HTERT RPE-1 (cell line): ENCODE data around the gene VASN.
"Not testable (repeated sequence)": the region's sequence is repeated elsewhere in the genome, so short reads cannot be mapped to it uniquely, and the experiment has no call there.

Experiments
- in situ Hi-C: fragments of 300-500 bp; cut with MboI; formaldehyde crosslinking; loops from 4 replicates; pipeline ENCODE4 v1.14.3; 2020; ENCODE audit warnings: low sequenced_read_pairs

Gene VASN

DNA sequence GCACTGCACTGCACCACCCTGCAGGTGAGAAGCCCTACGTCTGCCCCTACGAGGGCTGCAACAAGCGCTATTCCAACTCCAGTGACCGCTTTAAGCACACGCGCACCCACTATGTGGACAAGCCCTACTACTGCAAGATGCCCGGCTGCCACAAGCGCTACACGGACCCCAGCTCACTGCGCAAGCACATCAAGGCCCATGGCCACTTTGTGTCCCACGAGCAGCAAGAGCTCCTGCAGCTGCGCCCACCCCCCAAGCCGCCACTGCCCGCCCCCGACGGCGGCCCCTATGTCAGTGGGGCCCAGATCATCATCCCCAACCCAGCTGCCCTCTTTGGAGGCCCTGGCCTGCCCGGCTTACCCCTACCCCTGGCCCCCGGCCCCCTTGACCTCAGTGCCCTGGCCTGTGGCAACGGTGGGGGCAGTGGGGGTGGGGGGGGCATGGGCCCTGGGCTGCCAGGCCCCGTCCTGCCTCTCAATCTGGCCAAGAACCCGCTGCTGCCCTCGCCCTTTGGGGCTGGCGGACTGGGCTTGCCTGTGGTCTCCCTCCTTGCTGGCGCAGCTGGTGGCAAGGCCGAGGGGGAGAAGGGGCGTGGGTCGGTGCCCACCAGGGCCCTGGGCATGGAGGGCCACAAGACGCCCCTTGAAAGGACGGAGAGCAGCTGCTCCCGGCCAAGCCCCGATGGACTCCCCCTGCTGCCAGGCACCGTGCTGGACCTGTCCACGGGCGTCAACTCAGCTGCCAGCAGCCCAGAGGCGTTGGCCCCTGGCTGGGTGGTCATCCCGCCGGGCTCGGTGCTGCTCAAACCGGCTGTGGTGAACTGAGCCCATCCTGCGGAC is 34.7 kb upstream of the VASN start:
- in situ Hi-C loops = no loop called here

DNA sequence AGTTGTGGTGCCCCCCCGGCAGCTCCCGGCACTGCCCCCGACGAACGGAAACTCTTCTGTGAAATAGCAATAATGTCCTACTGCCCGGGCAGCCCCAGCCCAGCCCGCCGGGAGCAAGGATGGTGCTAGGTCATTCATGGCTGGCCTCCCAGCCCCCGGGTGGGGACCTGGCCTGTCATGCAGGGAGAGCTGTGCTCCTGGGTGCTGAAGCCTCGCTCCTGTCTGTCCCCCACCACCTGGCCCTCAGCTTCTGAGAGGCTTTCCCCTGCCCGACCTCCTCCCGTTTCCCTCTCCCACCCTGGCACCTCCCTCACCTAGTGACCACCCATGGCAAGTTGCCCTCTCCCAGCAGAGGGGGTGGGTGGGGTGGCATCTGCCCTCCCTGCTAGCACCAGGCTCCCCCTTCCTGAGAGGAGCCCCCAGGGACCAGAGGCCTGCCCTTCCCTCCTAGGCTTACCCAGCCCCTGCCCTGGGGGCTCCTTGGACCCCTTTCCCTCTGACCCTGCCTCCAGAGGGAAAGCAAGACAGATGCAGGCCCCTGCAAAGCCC is 34.0 kb upstream of the VASN start:
- in situ Hi-C loops = no loop called here

DNA sequence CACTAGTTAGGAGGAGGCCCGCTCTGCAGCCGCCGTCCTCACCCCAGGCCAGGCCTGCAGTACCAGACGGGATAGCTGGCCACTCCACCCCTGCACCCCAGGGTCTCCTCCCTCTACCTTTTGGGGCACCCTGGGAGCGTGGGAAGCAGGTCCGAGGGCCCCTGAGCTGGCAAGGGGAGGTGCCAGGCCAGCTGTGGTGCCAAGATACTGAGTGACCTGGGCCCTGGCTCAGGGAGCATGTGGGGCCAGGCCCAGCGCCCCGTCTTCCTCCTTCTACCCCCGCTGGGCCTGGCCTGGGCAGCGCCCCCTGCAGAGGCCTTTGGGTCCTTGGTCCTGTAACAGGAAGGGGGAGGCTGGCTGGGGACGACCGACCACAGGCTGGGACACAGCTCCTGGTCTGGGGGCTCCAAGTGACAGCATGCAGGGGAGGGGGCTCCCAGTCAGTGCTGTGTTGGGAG is 33.5 kb upstream of the VASN start:
- in situ Hi-C loops = no loop called here

DNA sequence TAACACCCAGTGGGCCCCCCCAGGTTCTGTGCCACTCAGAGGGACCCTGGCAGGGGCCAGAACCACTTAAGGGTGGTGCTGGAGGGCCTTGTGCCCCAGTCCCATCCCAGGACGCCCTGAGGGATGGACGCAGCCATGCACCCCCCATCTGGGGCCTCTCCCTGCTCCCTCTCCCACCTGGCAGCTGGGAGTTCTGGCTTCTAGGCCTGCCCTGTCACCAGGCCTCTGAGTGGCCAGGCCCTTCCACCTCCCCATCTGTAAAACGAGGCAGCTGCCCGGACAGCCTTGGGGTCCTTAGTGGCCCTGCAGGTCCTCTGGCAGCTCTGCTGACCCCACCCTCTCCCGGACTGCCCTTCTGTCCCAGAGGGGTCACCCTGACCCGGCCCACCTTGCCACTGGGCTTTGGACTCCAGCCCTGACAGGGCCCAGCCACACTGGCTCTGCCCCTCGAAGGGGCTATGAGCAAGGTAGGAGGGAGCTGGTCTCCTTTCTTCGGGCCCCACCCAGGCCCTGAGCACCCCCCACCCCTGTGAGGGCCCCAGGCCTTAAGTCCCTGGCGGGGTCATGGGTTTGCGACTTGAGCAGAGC is 32.8 kb upstream of the VASN start:
- in situ Hi-C loops = no loop called here

DNA sequence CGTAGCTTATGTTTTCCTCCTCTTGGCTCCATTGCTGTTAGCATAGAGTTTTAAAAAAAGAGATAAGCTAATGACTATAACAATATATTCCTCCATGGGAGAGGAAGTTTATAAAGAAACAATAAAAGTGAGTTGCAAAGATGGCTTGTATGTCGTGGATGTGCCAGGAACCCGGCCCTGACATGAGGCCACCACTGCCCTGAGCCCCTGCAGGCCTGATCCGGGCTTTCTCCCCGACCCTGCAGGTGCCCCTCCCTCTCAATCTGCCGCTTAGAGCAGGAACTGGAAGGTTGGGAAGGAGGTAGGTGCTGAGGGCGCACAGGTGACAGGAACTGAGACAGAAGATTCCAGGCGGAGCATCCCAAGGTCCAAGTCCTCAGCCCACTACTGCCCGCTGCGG is 32.2 kb upstream of the VASN start:
- in situ Hi-C loops = no loop called here

DNA sequence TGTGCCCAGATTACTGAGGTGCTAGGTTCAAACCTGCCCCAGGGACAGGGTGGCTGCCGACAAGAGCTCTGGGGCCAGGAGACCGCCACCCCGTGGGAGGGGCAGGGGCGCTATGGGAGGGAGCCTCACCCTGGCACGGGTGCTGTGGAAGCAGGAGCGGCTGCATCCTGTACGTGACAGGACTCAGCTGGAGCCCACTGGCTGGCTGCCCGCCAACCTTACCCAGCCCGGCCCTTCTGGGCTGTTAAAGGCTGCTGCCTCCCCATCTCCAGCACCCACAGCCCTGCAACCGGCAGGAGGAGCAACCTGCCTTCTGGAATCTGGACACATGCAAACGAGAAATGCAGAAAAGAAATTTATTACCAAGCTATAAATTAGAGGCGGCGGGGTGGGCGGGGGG is 31.7 kb upstream of the VASN start:
- in situ Hi-C loops = no loop called here

DNA sequence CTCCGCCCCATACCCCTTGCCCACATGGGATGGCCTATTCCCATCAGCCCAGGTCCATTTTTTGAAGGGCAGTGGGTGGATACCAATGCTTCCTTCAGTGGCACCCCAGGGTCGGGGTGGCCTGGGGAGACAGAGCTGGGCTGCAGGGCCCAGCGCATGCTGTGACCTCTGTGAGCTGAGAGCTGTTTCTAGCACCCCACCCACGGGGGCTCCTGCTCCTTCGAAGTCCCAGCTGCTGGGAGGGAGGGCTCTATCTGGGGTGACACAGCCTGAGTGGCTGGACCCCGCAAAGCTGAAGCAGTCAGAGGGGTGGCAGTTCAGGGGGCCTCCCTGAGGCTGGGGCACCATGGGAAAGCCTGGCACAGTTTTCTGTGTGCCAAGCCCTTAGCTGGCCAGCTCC is 31.2 kb upstream of the VASN start:
- in situ Hi-C loops = no loop called here

DNA sequence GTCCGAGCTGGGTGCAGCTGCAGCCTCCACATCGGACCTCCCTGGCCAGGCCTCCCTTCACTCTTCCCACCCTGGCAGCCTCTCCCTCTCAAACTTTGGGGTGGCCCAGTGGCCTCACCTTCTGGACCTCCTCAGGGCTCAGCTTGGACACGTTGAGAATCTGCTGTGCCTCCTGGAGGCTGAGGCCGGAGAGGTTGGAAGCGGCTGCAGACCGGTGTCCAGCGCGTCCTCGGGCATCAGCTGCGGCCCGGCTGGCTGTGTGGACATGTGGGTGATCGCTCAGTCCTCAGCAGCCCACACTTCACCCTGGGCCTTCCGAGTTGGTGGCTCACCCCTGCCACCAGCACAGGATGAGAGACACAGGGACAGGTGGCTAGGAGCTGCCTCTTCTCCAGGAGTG is 30.4 kb upstream of the VASN start:
- in situ Hi-C loops = no loop called here

DNA sequence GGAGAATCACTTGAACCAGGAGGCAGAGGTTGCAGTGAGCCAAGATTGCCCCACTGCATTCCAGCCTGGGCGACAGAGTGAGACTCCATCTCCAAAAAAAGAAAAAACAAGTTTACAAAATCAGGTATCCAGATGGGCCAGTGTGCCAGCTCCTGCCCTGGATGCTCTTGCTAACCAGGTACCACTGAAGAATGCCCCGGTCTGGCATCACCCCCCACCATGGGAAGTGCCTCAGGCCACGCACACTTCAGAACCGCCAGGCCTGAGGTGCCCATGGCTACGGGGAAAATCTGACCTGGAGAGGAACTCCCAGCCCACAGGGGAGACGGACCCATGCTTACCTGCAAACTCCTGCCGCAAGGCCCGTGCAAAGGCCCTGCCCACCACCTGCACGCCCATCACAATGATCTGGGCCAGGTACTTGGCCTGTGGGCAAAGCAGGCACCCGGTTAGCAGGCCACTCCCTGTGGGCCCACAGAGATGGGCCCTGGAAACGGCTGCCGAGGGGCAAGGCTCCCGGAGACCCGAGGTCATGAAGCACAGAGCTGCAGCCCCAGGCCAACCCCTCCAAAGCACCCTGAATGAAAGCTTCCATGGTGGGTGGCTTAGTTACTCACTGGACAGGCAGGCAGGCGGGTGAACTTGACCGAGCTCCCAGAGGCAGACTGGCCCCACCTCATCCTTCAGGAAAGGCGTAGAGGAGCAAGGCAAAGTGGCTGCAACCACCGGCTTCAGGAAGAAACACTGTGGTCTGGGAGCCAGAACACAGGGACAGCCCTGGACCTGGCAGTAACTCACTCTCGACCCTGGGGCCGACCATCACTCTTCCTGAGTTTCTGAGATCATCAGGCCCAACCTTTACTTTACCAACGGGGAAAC is 28.5 kb upstream of the VASN start:
- in situ Hi-C loops = no loop called here

DNA sequence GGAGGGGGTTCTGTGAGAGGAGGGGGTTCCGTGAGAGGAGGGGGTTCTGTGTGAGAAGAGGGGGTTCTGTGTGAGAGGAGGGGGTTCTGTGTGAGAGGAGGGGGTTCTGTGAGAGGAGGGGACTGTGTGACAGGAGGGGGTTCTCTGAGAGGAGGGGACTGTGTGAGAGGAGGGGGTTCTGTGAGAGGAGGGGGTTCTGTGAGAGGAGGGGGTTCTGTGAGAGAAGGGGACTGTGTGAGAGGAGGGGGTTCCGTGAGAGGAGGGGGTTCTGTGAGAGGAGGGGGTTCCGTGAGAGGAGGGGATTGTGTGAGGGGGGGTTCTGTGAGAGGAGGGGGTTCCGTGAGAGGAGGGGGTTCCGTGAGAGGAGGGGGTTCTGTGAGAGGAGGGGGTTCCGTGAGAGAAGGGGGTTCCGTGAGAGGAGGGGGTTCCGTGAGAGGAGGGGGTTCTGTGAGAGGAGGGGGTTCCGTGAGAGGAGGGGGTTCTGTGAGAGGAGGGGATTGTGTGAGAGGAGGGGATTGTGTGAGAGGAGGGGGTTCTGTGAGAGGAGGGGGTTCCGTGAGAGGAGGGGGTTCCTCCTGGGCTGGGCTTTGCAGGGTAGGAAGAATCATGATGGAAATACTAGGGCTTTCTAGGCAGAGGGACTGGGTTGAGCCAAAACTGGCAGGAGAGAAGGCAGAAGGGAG is 27.2 kb upstream of the VASN start:
- in situ Hi-C loops = not testable (repeated sequence)

DNA sequence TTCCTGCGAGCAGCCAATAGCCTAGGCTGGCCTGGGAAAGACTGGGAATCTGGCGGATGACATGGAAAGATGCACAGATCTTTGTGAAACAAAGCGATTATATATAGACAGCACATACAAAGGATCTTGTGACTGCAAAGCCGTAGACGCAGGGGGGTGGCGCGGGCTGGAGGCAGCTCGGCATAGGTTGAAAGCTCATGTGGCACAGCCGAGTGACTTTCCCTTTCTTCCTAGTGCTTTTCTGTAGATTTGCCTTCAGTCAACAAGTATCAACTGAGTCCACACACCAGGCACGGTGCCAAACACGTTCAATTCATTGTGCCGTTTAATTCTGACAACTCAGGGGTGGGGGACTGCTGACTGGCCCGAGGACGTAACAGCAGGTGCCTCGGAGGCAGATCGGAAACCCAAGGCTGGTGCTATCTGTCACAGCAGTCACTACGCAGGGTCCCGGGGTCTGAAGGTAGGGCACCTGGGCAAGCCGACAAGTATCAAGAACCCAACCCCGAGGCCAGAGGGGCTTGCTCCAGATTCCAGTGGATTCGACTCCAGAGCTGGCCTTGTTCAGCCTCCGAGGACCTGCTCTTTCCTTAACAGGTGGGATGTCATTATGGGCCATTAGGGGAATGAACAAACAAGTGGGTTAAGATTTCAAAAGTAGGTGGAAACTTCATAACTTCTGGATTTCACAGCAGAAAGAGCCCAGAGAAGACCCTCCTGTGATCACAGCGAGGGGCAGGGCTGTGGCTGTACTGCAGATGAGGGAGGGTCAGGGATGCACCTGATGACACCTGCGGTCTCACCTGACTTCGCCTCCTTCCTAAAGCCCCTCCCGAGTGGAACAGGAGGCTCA is 26.4 kb upstream of the VASN start:
- in situ Hi-C loops = no loop called here

DNA sequence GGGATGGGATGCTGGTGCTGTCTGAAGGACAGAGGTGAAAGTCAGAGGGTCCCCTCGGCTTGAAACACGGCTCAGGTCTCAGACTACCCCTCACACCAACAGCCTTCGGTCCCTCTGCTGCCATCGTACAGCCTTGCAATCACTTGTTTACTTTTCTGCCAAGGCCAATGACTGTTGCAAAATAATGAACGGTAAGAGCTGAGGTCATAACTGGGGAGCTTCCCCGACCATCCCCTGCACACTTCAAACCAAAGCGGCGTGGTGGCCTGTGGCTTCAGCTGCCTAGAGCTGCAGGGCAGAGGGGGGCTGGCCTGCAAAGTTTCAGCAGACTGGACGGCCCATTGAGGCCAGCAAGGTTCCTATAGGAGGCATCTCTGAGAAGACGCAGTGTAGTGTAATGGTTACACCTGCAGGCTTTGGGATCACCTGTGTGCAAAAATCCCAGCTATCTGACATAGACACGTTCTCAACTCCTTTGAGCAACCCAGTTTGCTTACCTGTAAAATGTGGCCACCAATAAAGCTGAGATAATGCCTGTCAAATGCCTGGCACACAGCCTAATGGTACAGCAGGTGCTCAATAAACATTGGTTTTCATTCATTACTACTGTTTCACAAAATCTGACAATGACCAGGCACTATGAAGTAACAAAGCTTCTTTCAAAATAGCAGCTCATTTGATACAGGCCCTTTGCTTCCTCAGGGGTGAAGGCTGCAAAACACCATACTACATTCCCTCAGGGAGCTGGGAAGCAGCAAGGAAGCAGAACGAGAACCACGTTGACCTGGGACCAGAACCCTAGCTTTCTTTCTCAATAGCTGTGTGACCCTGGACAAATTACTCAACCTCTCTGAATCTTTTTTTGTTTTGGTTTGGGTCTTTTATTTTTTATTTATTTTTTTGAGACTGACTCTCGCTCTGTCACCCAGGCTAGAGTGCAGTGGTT is 25.5 kb upstream of the VASN start:
- in situ Hi-C loops = no loop called here

DNA sequence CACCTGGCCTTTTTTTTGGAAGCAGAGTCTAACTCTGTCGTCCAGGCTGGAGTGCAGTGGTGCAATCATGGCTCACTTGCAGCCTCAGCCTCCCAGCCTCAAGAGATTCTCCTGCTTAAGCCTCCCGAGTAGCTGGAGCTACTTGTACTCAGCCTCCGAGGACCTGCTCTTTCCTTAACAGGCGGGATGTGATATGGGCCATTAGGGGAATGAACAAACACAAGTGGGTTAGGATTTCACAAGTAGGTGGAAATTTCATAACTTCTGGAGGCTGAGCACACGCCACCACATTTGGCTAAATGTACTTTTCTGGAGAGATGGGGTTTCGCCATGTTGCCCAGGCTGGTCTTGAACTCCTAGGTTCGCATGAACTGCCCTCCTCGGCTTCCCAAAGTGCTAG is 24.6 kb upstream of the VASN start:
- in situ Hi-C loops = no loop called here

DNA sequence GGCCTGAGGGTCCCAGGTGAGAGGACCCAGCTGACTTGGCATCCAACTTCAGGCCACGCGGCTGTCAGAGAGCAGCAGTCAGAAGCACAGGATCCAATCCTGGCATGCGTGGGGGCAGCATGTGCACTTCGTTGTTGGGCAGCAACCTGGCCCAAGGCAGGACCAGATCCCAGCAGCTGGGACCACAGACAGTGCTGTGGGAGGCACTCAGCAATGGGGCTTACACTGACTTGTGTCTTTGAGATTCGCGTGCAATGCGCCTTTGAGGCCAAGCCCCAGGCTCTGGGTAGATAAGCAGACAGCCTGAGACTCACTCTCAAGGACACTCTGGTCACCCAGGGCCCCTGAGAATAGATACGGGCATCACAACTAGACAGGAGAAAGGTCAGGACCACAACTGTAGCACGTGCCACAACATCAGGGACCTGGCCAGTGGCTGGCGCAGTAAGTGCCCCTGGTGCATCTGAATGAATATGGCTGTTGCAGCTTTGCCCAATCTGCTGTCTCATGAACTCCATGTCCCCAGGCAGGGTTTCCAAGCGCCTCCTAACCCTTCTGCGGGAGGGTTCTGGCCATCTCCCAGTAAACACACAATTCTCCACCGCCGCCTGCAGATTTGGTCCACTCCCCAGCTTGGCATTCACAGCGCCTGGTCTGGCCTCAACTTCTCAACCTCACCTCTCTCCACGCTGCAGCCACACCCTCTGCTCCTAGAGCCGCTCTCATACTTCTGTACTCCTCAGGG is 23.7 kb upstream of the VASN start:
- in situ Hi-C loops = no loop called here

DNA sequence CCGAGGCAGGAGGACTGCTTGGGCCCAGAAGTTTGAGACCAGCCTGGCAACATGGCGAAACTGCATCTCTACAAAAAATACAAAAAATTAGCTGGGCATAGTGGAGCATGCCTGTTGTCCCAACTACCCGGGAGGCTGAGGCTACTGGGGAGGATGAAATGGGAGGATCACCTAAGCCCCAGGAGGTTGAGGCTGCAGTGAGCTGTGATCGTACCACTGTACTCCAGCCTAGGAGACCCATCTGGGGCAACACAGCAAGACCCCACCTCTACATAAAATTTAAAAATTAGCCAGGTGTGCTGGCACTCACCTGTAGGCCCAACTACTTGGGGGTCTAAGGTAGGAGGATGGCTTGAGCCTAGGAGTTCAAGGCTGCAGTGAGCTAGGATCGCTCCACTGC is 22.3 kb upstream of the VASN start:
- in situ Hi-C loops = no loop called here

DNA sequence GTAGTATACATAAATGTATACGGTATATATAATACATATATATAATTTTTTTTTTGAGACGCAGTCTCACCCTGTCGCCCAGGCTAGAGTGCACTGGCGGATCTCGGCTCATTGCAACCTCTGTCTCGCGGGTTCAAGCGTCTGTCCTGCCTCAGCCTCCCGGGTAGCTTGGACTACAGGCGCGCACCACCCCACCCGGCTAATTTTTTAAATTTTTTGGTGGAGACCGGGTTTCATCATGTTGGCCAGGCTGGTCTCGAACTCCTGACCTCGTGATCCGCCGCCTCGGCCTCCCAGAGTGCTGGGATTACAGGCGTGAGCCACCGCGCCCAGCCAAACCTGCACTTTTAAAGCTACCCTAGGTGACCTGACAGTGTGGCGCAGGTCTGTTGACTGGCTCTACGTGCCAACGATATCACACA is 21.3 kb upstream of the VASN start:
- in situ Hi-C loops = no loop called here

DNA sequence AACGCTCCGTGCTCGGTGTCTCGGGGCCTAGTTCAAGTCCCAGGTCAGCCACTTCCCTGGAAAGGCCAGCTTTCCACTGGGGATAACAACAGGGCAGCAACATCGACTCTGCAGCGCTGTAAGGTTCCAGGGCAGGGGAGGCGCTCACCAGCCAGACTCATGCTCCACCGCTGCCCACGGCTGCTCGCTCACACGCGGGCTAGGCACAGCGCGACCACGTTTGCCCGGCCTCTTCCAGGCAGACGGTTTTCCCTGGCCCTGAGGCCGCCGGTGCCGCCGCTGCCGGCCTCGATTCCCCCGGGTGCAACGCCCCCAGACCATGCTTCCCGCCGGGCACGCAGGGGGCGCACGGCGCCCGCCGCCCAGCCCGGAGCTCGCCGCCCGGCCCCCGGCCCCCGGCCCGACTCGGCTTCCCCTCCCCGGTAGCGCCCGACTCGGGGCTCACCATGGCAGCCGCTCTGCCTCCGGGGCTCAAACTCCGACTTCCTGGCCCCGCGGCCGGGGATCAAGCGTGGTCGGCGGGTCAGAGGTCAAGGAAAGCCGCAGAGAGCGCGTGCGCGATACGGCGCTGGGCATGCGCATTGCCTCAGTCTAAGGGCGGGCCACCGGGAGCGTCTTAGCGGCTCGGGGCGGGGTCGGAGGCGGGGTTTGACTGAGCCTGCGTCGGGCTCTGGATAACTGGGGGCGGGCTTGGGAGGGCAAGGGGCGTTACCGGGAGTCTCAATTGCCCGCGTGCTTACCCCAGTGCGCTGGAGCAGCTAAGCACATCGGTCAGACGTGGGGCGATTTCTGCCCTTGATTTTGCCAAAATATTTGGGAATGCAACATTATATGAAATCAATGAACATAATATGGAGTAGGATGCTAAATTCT is 20.6 kb upstream of the VASN start, which contains the start of gene PAM16:
Gene PAM16 (minus strand): TSS at position 535 of the 873 bp plus-strand sequence. CDS start 87 bp downstream, at position 448.
- in situ Hi-C loops = no loop called here
